ENCODE results near the gene PLCL2. TPM values are rescaled to one million over a fixed set of nuclear protein-coding genes. Genes with fewer than 3 reads are reported as not detected.

The PLCL2 gene
- total and polyA plus RNA-seq, 4 donors: 1.5 to 16.5 (median 9.4) TPM

DNA sequence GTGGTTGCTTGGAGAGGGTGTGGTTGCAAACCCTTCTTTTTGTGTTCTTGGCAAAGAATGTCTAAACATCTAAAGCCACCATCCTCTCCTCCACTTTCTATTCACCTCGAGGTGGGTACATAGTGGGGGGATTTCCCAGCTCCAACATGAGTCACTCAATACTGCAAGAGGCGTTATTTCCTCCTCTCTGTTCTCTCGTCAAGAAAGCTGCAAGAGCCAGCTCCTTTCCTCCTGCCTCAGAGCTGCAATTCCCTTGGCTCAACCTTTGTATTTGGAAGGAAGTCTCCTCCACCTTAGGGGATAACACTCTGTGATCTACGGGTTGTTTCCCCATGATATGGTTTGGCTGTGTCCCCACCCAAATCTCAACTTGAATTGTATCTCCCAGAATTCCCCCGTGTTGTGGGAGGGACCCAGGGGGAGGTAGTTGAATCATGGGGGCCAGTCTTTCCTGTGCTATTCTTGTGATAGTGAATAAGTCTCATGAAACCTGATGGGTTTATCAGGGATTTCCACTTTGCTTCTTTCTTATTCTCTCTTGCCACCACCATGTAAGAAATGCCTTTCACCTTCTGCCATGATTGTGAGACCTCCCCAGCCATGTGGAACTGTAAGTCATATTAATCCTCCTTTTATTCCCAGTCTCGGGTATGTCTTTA lies 138.4 kb downstream of the PLCL2 start (continued):
- TF ChIP-seq, protein P1, sequence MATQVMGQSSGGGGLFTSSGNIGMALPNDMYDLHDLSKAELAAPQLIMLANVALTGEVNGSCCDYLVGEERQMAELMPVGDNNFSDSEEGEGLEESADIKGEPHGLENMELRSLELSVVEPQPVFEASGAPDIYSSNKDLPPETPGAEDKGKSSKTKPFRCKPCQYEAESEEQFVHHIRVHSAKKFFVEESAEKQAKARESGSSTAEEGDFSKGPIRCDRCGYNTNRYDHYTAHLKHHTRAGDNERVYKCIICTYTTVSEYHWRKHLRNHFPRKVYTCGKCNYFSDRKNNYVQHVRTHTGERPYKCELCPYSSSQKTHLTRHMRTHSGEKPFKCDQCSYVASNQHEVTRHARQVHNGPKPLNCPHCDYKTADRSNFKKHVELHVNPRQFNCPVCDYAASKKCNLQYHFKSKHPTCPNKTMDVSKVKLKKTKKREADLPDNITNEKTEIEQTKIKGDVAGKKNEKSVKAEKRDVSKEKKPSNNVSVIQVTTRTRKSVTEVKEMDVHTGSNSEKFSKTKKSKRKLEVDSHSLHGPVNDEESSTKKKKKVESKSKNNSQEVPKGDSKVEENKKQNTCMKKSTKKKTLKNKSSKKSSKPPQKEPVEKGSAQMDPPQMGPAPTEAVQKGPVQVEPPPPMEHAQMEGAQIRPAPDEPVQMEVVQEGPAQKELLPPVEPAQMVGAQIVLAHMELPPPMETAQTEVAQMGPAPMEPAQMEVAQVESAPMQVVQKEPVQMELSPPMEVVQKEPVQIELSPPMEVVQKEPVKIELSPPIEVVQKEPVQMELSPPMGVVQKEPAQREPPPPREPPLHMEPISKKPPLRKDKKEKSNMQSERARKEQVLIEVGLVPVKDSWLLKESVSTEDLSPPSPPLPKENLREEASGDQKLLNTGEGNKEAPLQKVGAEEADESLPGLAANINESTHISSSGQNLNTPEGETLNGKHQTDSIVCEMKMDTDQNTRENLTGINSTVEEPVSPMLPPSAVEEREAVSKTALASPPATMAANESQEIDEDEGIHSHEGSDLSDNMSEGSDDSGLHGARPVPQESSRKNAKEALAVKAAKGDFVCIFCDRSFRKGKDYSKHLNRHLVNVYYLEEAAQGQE (IDR thresholded peaks at IDR 0.05): no peak
- no peak for TF ChIP-seq HNF4A (conservative IDR thresholded peaks at IDR 0.05)
- TF ChIP-seq NR2F2 (IDR thresholded peaks at IDR 0.05): no peak

DNA sequence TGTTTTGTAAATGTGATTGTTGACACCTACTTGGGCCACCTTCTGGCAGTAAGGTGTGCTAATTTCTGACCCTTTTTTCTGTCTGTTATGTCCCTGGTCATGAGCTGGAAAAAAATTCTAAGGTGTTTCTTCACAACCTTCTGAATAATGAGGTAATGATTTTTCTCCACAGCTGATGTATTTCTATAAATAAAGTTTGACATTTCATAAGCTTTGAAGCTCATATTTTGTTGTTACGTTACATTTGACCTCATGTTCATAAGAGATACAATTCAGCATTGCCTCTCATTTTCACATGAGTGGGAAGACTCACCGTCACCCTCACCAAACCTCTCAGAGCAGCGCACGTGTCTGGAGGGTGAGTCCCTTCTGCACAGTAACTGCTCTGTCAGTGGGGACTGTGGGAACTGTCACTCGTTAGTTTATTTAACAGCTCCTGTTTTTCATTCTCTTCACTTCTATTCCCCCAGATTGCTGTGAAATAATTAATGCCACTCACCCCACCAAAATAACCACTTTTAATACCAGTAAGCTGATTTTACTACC lies 140.9 kb downstream of the PLCL2 start:
- Histone ChIP-seq H3K4me1 (ENCODE audit: control insufficient read depth in 4 of 4, insufficient read depth in 4 of 4, low read length in 3 of 4) (peaks cover 0 to 24% (median 4%) of the 10 kb centered on the region in 4 donors), H3K4me3 (ENCODE audit: low read depth in 1 of 3, low read length in 3 of 3) (no peak overlapping the region), H3K9me3 (ENCODE audit: control insufficient read depth in 4 of 4, low read length in 3 of 4) (no peaks in the 10 kb centered on the region), H3K9ac (ENCODE audit: low read depth in 1 of 2, low read length in 2 of 2) (no peak overlapping the region), H3K36me3 (ENCODE audit: control insufficient read depth in 4 of 4, insufficient read depth in 3 of 4, low read depth in 1 of 4, low read length in 3 of 4) (peaks cover 0 to 3% (median 0%) of the 10 kb centered on the region in 4 donors), H3K27ac (ENCODE audit: low read depth in 1 of 2, low read length in 2 of 2) (no peak overlapping the region), H3K27me3 (ENCODE audit: control insufficient read depth in 4 of 4, insufficient read depth in 4 of 4, low read length in 3 of 4) (no peaks in the 10 kb centered on the region)
- 95% methylated on average over 5 of the region's 5 CpGs for WGBS
- no peak for TF ChIP-seq RXRA (IDR thresholded peaks at IDR 0.05)
- no peak for TF ChIP-seq TAF1 (conservative IDR thresholded peaks at IDR 0.05)
- no peak for TF ChIP-seq NR2F2 (IDR thresholded peaks at IDR 0.05)
- TF ChIP-seq FOXA1 (IDR thresholded peaks at IDR 0.05): no peak
- TF ChIP-seq, protein P2, sequence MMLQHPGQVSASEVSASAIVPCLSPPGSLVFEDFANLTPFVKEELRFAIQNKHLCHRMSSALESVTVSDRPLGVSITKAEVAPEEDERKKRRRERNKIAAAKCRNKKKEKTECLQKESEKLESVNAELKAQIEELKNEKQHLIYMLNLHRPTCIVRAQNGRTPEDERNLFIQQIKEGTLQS (IDR thresholded peaks at IDR 0.05): no peak
- no peak for TF ChIP-seq RAD21 (IDR thresholded peaks at IDR 0.05)
- TF ChIP-seq, protein P3, sequence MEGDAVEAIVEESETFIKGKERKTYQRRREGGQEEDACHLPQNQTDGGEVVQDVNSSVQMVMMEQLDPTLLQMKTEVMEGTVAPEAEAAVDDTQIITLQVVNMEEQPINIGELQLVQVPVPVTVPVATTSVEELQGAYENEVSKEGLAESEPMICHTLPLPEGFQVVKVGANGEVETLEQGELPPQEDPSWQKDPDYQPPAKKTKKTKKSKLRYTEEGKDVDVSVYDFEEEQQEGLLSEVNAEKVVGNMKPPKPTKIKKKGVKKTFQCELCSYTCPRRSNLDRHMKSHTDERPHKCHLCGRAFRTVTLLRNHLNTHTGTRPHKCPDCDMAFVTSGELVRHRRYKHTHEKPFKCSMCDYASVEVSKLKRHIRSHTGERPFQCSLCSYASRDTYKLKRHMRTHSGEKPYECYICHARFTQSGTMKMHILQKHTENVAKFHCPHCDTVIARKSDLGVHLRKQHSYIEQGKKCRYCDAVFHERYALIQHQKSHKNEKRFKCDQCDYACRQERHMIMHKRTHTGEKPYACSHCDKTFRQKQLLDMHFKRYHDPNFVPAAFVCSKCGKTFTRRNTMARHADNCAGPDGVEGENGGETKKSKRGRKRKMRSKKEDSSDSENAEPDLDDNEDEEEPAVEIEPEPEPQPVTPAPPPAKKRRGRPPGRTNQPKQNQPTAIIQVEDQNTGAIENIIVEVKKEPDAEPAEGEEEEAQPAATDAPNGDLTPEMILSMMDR (IDR thresholded peaks at IDR 0.05; ENCODE audit: low read depth, low read length, missing input control): no peak
- TF ChIP-seq, protein P1 (IDR thresholded peaks at IDR 0.05): no peak
- no peak for TF ChIP-seq FOXA2 (IDR thresholded peaks at IDR 0.05)
- TF ChIP-seq HNF4A (conservative IDR thresholded peaks at IDR 0.05): no peak
- TF ChIP-seq, protein P4, sequence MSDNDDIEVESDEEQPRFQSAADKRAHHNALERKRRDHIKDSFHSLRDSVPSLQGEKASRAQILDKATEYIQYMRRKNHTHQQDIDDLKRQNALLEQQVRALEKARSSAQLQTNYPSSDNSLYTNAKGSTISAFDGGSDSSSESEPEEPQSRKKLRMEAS (IDR thresholded peaks at IDR 0.05): no peak
- TF ChIP-seq, protein P5, sequence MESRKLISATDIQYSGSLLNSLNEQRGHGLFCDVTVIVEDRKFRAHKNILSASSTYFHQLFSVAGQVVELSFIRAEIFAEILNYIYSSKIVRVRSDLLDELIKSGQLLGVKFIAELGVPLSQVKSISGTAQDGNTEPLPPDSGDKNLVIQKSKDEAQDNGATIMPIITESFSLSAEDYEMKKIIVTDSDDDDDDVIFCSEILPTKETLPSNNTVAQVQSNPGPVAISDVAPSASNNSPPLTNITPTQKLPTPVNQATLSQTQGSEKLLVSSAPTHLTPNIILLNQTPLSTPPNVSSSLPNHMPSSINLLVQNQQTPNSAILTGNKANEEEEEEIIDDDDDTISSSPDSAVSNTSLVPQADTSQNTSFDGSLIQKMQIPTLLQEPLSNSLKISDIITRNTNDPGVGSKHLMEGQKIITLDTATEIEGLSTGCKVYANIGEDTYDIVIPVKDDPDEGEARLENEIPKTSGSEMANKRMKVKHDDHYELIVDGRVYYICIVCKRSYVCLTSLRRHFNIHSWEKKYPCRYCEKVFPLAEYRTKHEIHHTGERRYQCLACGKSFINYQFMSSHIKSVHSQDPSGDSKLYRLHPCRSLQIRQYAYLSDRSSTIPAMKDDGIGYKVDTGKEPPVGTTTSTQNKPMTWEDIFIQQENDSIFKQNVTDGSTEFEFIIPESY (IDR thresholded peaks at IDR 0.05): no peak
- no peak for TF ChIP-seq YY1 (IDR thresholded peaks at IDR 0.05)
- no peak for TF ChIP-seq EGR1 (IDR thresholded peaks at IDR 0.05; ENCODE audit: low read depth in 2 of 2)
- TF ChIP-seq JUND (IDR thresholded peaks at IDR 0.05): no peak
- TF ChIP-seq SP1 (IDR thresholded peaks at IDR 0.05): no peak
- DNase-seq (ENCODE audit: low spot score): no peak
